OCI-LY3 (cell line): ENCODE measurements around the gene KLLN.

Experiments
- CTCF ChIP-seq: fragments of 200-600, 300-600 bp; sonication (generic); IDR thresholded peaks from 2 replicates; pipeline ENCODE4 v1.5.1; 2014; ENCODE audit warnings: antibody characterized with exemption, low read length, low read depth
- EZH2phosphoT487 ChIP-seq: fragments of 200-600 bp; shearing (Covaris generic); IDR thresholded peaks from 2 replicates; pipeline ENCODE4 v1.6.1; 2018; ENCODE audit warnings: antibody characterized with exemption, mixed run types, low read depth

GRCh38 chr10:87882555-87883294, 19.4 kb upstream of the KLLN start:
- TF ChIP-seq CTCF = no peak
- TF ChIP-seq EZH2phosphoT487 = no peak
